ENCODE results near the gene ASB3.
A peak's percentile ranks its signal among the peaks of the same experiment; 100 is the strongest.
"Not testable (repeated sequence)": the region's sequence is repeated elsewhere in the genome, so short reads cannot be mapped to it uniquely, and the experiment has no call there.

ASB3 gene

DNA sequence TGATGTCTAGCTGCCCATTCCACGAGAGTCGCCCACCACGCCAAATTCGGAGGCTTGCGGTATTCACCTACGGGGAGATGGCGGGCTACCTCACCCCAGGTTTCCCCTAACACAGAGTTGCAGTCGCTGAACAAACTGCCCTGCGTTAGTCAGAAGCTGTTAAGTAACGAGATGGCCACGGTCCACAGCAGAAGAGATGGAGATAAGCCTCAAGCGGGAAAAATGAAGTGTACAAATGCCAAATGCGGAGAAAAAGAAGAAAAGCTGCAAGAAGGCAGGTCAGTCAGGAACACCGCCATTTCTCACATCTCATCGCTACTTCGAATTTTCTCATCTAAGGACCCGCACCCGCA, 425 bp downstream of the ASB3 start:
- DNase-seq = no peak

DNA sequence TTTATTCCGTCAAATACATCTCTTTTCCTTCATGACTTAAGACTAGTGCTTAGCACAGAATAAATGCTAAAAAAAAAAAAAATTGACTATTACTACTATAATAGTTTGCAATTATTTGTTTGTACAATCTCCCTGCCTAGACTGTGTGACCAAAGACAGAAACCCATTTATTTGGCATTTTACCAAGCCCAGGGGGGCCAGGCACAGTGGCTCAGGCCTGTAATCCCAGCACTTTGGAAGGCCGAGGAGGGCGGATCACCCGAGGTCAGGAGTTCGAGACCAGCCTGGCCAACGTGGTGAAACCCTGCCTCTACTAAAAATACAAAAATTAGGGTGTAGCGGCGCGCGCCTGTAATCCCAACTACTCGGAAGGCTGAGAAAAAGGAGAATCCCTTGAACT, 1.4 kb downstream of the ASB3 start:
- DNase-seq = no peak

DNA sequence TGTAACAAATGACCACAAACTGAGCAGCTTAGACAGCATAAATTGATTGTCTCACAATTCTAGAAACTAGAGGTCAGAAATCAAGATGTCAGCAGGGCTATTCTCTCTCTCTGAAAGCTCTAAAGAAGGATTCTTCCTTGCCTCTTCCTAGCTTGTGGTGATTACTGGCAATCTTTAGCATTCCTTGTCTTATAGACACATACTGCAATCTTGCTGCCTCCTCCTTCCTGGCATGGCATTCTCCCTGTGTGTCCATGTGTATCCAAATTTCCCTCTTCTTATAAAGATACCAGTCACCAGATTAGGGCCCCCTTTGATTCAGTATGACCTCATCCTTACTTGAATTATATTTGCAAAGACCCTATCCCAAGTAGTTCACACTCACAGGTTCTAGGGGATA, 2.3 kb downstream of the ASB3 start:
- no peak for DNase-seq

- DNase-seq = no peak
Observed at GRCh38 chr2:53782676-53783075, 4.1 kb downstream of the ASB3 start.

DNA sequence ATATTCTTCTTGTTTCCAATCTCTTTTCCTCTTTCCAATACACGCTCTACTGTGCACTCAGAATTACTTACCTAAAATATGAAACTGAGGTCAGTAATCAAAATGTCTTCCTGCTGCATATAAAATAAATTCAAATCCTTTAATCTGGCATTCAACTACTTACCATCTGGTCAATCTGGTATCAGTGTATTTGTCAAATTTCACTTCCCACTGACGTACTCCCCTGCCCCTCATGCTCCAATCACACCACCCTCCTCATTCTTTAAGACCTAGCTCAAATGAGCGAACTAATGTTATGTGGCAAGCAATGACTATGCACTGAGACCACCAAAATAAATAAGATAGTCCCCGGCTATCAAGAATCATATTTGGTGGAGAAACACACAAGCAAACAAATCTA, 6.7 kb downstream of the ASB3 start:
- no peak for DNase-seq

DNA sequence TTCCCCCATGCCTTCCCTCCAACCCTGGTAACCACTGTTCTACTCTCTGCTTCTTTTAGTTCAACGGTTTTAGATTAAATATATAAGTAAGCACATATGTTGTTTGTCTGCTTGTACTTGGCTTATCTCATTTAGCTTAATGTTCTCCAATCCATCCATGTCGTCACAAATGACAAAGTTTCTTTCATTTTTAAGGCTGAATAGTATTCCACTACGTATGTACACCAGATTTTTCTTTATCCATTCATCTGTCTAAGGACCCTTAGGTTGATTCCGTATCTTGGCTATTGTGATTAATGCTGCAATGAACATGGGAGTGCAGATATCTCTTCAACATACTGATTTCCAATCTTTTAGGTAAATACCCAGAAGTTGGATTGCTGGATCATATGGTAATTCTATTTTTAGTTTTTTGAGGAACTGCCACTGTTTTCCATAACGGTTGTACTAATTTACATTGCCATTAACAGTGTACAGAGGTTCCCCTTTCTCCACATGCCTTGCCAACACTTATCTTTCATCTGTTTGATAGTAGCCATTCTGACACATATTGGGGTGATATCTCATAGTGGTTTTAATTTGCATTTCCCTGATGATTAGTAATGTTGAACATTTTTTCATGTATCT, 8.1 kb downstream of the ASB3 start:
- DNase-seq = no peak

- DNase-seq = no peak
Observed at GRCh38 chr2:53777134-53777533, 9.6 kb downstream of the ASB3 start.

- no peak for DNase-seq
Observed at GRCh38 chr2:53770264-53770663, 16.5 kb downstream of the ASB3 start.

DNA sequence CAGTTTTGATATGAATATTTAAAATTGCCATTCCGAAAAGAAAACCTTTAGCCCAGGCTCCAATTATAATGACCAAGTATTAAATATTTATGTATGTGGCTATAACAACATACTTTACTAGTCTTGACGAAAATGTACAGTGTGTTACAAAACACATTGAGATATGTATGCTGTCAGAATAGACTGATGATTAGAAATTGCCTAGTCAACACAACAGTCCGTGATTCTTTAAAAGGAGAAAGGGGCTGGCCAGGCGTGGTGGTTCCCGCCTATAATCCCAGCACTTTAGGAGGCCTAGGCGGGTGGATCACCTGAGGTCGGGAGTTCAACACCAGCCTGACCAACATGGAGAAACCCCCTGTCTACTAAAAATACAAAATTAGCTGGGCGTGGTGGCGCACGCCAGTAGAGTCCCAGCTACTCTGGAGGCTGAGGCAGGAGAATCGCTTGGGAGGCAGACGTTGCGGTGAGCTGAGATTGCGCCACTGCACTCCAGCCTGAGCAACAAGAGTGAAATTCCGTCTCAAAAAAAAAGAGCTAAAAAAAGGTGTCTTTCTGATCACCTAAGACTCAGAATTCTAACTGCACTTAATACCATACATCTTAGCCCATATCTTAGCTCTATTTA, 17.3 kb downstream of the ASB3 start:
- no peak for DNase-seq

DNA sequence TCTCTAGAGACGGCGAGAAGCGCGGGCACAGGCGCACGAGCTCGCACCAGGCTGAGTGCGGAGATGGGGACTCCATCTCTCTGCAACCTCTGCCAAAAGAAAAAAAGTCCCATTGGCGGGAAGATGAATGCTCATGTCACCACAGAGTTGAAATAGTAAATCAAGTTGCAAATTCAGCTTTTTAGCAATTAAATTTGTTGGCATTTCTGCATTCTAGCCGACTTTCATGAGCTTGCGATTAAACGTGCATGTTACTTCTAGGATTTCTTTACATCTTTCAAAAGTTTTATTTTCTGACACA, 18.6 kb downstream of the ASB3 start:
- no peak for DNase-seq

DNA sequence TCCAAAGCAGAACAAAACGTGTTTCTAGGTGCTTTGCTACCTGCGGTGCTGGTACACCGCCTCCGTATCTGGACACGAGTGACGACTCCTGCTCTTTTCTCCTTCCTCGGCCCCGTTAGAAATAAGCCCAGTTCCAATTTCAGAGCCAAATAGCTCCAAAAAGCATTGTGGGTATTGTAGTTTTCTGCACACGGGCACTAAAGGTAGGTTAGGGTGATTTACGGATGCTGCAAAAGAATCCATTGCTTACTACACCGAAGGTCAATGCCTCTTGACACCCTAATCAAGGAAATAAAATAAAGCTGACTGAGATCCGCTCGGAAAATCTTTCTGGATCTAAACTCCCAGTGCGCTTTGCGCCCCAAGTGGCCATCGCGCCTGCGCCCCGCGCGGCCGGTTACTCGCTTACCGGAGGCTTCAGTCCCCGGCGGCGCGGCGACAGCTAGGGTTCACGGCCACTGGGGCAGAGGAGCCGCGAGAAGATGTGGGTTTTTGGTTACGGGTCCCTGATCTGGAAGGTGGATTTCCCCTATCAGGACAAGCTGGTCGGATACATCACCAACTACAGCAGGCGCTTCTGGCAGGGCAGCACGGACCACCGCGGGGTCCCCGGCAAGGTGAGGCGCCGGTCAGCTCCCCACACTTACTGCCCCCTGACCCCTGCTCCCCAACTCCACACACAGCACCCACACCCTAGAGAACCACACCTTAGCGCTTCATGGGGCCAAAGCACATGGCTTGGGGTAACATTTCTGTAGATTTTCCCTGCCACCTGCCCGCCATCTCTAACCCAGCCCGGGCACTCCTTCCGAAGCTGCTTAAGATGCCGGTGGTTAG, 19.1 kb downstream of the ASB3 start, which contains the start of gene CHAC2:
Gene CHAC2 (plus strand): TSS at position 400 of the 837 bp plus-strand sequence. CDS start 83 bp downstream, at position 483.
- peak; percentile 44 for DNase-seq

DNA sequence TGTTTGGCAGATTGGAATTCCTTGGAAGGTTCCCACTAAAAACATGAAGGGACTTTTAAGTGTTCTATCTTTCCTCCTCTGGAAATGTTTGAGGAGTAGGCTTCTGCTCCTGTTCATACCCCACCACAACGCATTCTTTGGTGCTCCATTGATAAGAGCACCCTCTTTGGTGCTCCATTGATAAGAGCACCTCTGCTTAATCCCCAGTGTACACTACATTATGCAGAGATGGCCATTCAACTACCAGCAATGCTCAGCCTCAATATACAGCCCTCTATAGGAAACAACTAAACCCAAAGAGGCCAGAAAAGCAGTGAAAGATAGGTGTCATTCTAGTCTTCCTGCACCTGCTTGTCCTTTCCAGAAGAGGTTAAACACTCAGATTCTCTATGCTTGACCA, 21.0 kb downstream of the ASB3 start:
- no peak for DNase-seq

GRCh38 chr2:53757206-53757605, 29.5 kb downstream of the ASB3 start:
- not testable (repeated sequence) for DNase-seq

DNA sequence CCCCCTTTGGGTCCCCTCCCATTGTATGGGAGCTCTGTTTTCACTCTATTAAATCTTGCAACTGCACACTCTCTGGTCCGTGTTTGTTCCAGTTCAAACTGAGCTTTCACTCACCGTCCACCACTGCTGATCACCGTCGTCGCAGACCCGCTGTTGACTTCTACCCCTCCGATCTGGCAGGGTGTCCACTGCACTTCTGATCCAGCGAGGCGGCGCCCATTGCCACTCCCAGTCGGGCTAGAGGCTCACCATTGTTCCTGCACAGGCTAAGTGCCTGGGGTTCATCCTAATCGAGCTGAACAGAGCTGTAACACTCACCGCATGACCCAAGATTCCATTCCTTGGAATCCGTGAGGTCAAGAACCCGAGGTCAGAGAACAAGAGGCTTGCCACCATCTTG, 30.1 kb downstream of the ASB3 start:
- DNase-seq = no peak

DNA sequence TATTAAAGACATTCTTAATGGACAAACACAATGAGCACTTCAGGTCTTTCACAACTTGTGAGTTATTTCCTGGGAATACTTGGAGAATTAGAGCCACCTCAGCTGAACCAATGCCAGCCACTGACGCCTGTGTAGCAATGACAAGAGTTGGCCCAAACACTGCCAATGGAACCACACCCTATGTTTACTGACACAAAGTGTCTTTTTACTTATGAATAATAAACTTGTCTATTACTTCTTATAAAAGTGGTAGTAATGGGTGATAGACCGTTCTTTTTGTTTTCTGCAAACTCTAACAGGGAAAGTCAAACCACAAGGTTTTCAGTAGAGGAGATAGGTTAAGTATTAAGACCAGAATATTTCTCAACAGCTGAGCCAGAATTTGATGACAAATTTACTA, 31.6 kb downstream of the ASB3 start:
- no peak for DNase-seq

- DNase-seq = no peak
Observed at GRCh38 chr2:53753041-53753440, 33.7 kb downstream of the ASB3 start.

GRCh38 chr2:53752385-53752784, 34.4 kb downstream of the ASB3 start:
- no peak for DNase-seq

DNA sequence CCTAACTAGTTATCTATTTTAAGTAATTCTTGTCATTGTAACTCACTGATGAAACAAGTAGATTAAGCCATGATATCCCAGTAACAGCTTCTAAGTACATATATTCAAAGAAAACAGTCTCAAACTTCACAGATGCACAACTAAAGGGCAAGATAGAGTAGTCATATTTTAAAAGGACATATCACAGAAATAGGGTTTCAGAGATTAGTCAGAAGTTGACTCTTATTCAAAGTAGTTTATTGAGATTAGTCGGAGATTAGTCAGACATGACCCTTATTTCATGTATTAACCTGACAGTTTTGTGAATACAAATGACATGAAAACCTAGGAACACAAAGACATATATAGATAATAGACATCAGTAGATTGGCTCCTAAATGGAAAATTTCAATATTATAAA, 35.0 kb downstream of the ASB3 start:
- no peak for DNase-seq

DNA sequence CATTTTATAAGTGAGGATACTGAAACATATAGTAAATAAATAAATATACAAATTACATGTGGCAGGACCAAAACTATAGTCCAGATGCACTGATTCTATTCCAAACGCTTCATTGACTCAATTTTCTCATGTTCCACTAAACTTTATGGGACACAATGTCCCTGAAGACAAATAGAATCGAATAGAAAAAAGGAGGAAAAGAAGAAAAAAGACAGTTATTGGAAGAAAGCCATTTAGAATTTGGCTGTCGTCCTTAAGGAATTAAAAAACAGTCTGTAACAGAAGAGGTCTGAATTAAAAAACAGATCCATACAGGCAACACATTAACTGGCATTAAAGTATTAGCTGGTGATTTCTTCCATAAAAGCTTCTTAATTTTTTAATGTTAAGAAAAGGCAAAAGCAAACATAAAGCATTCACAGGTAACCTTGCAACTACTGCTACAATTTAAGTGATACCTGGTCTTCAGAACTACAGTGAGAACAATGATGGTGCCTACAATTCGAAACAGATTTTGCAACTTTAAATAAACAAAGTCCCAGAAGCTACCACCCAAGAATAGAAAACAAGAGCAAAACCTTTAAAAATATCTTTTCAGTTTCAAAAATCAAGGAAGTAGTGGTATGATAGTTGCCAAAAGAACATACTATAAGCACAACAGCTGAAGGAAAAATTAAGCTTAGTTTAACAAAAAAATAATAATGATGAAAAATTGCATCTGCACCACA, 36.5 kb downstream of the ASB3 start:
- DNase-seq = no peak

GRCh38 chr2:53744395-53745065, 42.2 kb downstream of the ASB3 start:
- DNase-seq = no peak

DNA sequence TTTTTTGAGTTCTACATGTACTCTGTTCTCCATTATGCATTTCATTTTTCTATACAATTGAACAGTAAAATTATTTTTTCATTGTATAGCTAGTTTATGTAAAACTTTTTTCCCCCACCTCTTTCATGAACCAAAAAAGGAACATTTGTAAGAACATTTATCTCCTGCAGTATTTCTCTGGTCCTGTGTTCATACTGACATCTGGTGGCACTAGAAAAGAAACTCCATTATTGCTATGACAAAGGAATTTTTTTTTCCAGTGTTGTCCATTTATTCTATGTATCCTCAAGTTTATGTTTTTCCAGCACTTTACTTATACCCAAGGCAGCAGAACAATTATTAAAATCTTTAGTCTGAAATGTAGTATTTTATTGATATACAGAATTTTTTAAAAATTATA, 46.6 kb downstream of the ASB3 start:
- DNase-seq = no peak

DNA sequence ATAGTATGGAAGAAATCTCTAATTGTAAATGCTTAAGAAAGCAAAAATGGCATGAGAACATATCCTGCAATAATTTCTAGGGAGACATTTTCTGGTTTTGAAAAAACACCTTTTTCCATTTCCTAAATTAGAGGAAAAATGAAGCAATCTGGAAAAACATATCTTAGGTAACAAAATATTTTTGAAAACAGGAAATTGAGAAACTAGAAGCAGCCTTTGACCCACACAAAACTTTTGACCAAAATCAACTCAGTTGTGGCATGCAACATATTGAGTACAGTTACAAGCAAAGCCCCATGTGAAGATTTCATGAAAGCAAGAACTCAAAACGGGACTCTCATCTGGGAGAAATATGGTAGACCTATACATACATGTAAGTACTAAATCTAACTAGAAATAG, 47.7 kb downstream of the ASB3 start:
- no peak for DNase-seq

DNA sequence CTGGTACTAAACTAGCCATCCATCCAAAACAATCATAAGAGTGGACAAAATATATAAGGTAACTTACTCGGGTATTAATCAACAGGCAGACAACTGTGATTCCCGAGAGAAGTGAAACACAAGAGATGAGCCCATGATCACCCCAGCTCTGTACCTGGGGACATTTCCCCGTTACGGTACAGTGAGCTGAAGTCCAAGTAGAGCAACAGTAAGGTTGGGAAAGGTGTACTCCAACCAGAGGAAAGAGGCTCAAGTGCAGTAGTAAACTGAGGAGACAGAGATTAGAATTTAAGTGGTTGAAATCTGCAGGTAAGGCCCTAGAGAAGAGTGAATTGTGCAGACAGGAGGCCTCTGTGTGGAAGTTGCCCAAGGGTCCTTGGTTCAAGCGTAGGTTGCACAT, 49.7 kb downstream of the ASB3 start:
- DNase-seq = no peak

All from GOT3 (cell line).